Measurements from ENCODE around the gene GLIPR1L2.
"Not testable (repeated sequence)": the region's sequence is repeated elsewhere in the genome, so short reads cannot be mapped to it uniquely, and the experiment has no call there.

The GLIPR1L2 gene

GRCh38 chr12:75390899-75391538 is at the start of gene GLIPR1L2:
TSS of gene GLIPR1L2 (plus strand) at chr12:75391089. CDS start at chr12:75391117, 28 bp downstream.
- DNase-seq: peak; percentile 94

GRCh38 chr12:75341873-75342272 is 49.0 kb upstream of the GLIPR1L2 start:
- no peak for DNase-seq

GRCh38 chr12:75345531-75345930 is 45.4 kb upstream of the GLIPR1L2 start:
- no peak for DNase-seq

DNA sequence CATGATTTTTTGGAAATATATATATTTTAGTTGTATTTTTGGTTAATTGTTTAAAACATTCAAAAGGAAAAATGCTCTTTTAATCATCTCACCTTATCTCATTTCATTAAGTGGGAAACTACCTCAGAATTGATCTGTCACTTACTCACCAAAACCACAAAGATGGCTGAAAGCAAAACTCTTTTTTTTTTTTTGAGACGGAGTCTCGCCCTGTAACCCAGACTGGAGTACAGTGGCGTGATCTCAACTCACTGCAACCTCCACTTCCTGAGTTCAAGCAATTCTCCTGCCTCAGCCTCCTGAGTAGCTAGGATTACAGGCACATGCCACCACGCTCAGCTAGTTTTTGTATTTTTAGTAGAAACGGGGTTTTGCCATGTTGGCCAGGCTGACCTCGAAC is 44.7 kb upstream of the GLIPR1L2 start:
- not testable (repeated sequence) for DNase-seq

DNA sequence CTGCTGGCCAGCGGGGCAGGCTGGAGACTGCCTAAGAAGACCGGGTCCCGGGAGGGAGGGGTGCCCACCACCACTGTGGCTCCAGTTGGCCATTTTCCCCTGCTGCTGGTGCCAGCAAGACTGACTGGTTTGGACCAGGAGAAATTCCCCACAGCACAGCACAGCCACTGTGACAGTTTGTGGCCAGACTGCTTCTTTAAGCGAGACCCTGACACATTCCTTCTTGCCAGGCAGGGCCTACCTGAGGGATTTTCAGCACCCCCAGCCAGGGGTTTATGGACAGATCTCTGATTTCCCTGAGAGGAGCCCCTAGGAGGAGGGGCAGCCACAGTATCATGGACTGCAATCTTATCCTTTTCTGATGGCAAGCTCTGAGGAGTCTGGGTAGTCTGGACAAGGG is 40.9 kb upstream of the GLIPR1L2 start:
- DNase-seq: no peak

DNA sequence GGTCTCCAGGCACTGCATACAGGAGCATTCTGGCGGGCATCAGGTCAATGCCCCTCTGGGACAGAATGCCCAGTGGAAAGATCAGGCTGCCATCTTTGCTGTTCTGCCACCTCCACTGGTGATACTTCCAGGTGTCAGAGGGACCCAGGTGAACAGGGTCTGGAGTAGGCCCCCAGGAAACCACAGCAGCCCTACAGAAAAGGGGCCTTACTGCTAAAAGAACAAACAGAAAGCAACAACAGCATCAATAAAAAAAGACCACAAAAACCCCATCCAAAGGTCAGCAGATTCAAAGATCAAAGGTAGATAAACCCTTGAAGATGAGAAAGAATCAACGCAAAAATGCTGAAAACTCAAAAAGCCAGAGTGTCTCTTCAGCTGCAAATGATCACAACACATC is 40.5 kb upstream of the GLIPR1L2 start:
- DNase-seq: no peak

DNA sequence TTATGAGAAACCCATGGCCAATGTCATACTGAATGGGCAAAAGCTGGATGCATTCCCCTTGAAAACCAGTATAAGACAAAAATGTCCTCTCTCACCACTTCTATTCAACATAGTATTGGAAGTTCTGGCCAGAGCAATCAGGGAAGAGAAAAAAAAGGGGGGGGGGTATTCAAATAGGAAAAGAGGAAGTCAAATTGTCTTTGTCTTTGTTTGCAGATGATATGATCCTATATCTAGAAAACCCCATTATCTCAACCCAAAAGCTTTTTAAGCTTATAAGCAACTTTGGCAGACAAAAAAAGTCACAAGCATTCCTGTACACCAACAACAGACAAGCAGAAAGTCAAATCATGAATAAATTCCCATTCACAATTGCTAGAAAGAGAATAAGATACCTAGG is 36.9 kb upstream of the GLIPR1L2 start:
- DNase-seq: no peak

DNA sequence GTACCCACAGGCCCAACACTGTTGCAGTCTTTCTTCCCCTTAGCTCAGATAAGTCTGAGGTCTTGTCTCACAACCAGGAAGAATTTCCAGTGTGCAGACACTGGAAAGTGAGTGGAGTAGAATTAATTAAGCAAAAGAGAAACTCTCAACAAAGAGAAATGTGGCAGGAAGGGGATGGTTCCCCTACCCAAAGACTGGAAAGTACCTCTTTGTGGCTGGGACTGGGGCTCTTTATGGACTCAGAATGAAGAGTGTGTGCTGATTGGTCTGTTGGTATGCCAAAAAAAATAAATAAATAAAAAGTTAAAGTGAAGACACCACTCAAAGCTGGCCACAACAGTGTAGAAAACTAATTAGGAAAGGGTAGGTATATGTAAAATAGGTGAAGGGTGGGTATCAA is 30.0 kb upstream of the GLIPR1L2 start:
- DNase-seq: no peak

DNA sequence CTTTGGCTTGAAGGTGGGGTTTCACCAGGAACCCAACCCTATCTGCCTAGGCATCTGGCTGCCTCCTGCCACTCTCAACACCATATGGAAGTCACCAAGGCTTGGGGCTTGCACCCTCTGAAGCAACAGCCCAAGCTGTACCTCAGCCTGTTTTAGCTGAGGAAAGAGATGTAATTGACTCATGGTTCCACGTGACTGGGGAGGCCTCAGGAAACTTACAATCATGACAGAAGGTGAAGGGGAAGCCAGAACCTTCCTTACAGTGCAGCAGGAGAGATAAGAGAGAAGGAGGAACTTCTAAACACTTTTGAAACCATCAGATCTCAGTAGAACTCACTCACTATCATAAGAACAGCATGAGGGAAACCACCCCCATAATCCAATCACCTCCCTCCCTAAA is 29.5 kb upstream of the GLIPR1L2 start:
- no peak for DNase-seq

DNA sequence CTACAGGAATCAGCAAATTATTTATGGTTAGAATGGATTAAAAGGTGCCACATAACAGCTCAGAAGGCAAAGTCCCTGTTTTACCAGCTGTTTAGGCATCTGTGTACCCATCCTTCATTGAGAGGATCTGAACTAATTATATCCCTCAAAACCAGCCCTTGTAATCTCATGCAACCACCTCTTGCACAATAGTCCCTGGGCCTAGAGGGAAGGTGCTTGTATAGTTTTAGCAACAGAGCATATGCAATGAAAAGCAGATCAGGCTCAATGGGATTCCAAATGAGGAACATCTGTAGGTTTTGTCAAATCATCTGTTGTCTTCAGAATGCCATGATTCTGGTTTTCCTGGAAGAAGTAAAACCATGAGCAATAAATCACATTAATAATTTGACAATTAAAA is 26.0 kb upstream of the GLIPR1L2 start:
- DNase-seq: no peak

DNA sequence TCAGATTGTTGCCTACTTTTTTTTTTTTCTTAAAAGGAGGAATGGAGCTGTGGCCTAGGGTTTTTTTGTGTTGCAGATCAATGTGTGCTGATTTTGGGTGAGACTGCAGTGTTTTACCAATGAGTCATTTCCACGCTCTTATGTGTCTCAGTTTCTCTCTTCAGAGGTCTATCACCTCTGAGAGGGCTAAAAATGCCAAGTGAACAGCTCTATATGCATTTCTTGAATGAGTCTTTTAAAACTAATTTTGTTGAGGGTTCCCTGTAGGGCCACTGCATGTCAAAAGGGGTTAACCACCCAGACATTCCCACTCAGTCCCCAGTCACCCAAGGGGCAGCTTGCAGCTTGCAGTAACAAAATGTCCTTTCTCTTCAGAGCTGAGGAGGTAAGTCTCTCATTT is 24.3 kb upstream of the GLIPR1L2 start:
- no peak for DNase-seq

GRCh38 chr12:75374971-75375370 is 15.9 kb upstream of the GLIPR1L2 start:
- no peak for DNase-seq

- no peak for DNase-seq
Observed at GRCh38 chr12:75378354-75378753, 12.5 kb upstream of the GLIPR1L2 start.

GRCh38 chr12:75389061-75389460 is 1.8 kb upstream of the GLIPR1L2 start:
- DNase-seq: no peak

DNA sequence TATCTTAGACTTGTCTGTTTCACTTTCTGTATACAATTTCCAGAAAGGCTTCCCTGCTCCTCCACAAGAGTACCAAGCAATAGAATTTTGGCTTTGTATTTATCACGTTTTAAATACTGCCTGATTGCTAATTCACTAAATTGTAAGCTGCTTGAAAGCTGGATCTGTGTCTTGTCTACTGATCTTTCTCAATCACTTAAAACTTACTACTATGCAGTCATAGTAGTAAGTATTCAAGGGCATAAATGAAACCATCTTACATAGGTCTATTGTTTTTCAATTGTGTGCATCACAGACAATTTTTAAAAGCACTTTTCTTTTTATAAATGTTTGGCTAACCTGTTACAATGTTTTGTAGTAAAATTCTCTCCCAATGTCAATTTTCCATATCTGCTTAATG is 1.2 kb upstream of the GLIPR1L2 start:
- no peak for DNase-seq

DNA sequence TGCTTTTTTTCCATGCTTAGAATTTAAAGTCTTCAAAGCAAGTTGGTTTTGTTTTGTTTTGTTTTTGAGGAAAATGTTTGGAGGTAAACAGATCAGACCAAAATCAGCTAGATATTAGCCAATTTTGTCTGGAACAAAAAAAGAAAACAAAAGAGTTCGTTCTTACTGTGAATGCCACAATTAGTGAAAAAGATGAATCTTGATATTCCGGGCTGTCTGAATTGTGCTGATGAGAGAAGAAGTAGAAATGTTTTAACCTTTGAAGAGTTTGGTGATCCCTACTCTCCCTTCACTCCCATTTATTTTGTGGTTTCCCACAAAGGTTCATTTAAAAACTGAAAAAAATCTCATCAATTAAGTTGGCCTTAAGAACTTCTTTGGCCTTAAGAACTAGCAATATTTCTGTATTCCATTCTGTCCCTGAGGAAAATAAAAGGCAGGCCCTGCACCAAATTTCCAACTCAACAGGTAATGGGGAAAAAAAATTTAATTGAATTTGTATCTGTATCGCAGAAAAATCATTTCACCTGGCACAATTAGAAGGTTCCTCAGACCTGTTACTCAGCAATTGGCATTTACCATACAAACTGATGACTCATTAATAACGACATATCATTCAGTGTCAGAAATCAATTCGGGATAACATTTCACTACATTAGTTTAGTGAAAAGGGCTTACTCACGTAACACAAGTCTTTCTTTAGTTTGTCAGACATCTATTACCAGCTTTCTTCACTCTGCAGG is 562 bp upstream of the GLIPR1L2 start:
- no peak for DNase-seq

GRCh38 chr12:75404231-75404630 is 13.3 kb downstream of the GLIPR1L2 start:
- no peak for DNase-seq

GRCh38 chr12:75407683-75408082 is 16.8 kb downstream of the GLIPR1L2 start:
- no peak for DNase-seq

DNA sequence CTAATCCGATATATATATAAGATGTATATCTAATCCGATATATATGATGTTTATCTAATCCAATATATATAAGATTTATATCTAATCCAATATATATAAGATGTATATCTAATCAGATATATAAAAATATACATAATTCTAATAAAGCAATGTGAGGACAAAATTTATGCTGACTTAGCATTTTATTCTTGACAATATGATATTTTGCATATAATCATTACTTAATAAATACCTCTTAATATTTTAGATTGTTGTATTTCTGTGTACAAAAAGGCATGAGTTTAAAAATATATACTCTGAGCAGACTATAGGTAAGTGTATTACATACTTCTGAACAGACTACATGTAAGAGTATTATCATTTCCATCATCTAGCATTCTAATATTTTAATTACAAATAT is 18.9 kb downstream of the GLIPR1L2 start:
- no peak for DNase-seq

GRCh38 chr12:75414671-75415070 is 23.8 kb downstream of the GLIPR1L2 start:
- no peak for DNase-seq

GRCh38 chr12:75419841-75420240 is 29.0 kb downstream of the GLIPR1L2 start:
- no peak for DNase-seq

DNA sequence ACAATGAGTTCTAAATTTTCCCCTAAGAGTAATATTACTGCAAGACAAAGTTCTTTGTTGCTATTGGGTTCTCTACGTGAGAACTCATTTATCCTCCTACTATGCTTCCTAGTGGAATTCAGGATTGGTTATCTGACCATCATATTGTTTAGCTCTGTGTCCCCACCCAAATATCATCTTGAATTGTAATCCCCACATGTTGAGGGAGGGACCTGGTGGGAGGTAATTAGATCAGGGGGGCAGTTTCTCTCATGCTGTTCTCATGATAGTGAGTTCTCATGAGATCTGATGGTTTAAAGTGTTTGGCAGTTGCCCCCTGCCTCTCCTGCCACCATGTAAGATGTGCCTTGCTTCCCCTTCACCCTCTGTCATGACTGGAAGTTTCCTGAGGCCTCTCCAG is 36.6 kb downstream of the GLIPR1L2 start:
- no peak for DNase-seq

DNA sequence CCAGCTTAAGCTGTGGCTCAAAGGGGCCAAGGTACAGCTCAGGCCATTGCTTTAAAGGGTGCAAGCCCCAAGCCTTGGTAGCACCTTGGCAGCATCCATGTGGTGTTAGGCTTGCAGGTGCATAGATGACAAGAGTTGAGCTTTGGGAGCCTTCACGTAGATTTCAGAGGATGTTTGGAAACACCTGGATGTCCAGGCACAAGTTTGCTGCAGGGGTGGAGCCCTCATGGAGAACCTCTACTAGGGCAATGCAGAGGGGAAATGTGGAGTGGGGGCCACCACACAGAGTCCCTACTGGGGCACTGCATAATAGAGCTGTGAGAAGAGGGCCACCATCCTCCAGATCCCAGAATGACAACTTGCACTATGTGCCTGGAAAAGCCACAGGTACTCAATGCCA is 37.9 kb downstream of the GLIPR1L2 start:
- no peak for DNase-seq

DNA sequence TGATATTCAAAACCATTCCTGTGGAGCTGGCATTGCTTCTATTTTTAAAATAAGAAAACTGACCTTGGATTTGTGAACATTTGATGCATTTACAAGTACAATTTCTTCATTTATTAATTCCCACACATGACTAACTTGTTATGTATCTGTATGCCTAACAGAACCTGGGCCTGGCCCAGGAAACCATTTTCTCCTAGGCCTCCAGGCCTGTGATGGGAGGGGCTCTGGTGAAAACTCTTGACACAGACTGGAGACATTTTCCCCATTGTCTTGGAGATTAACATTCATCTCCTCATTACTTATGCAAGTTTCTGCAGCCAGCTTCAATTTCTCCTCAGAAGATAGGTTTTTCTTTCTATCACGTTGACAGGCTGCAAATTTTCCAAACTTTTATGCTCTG is 42.0 kb downstream of the GLIPR1L2 start:
- no peak for DNase-seq

- DNase-seq: no peak
Observed at GRCh38 chr12:75437564-75437963, 46.7 kb downstream of the GLIPR1L2 start.
